HEK293T (cell line): ENCODE data around the gene KRT17.

Experiments
- CTCF ChIA-PET: fragments of 350-600 bp; formaldehyde crosslinking; extraction: SDS; loops from one replicate; lab custom pipeline; 2021; ENCODE audit warnings: antibody characterized with exemption, inconsistent platforms; lab: Yijun Ruan, JAX
- POLR2A ChIA-PET: fragments of 350-600 bp; formaldehyde crosslinking; extraction: SDS; loops from one replicate; lab custom pipeline; 2020; ENCODE audit warnings: antibody characterized with exemption, inconsistent platforms; lab: Yijun Ruan, JAX
- DNase-seq: peaks from one replicate; pipeline ENCODE4 v3.0.0; 2012; ENCODE audit warnings: mixed read lengths; ENCODE audit errors: extremely low spot score
- ARNT ChIP-seq: fragments of 450-650 bp; IDR thresholded peaks from 2 replicates; pipeline ENCODE4 v1.6.1; 2017; ENCODE audit warnings: mild to moderate bottlenecking
- BHLHE40 ChIP-seq: fragments of 450-650 bp; IDR thresholded peaks from 2 replicates; pipeline ENCODE4 v1.6.1; 2016; ENCODE audit warnings: mild to moderate bottlenecking, moderate library complexity, borderline replicate concordance
- CTBP1 ChIP-seq: fragments of 450-650 bp; IDR thresholded peaks from 2 replicates; pipeline ENCODE4 v1.6.1; 2016; ENCODE audit warnings: borderline replicate concordance
- ELF4 ChIP-seq: fragments of 450-650 bp; IDR thresholded peaks from 2 replicates; pipeline ENCODE4 v1.6.1; 2017; ENCODE audit warnings: antibody characterized with exemption
- FOXA1 ChIP-seq: fragments of 450-650 bp; IDR thresholded peaks from 2 replicates; pipeline ENCODE4 v1.6.1; 2016; ENCODE audit warnings: mild to moderate bottlenecking
- FOXK2 ChIP-seq: fragments of 450-650 bp; IDR thresholded peaks from 2 replicates; pipeline ENCODE4 v1.6.1; 2016; ENCODE audit warnings: mild to moderate bottlenecking
- FOXM1 ChIP-seq: fragments of 450-650 bp; IDR thresholded peaks from 2 replicates; pipeline ENCODE4 v1.6.1; 2017; ENCODE audit warnings: mild to moderate bottlenecking, borderline replicate concordance
- HDGF ChIP-seq: fragments of 450-650 bp; IDR thresholded peaks from 2 replicates; pipeline ENCODE4 v1.6.1; 2017; ENCODE audit warnings: antibody characterized with exemption, borderline replicate concordance
- L3MBTL2 ChIP-seq: fragments of 450-650 bp; conservative IDR thresholded peaks from 2 replicates; pipeline ENCODE4 v1.6.1; 2016; ENCODE audit warnings: mild to moderate bottlenecking
- LEF1 ChIP-seq: fragments of 450-650 bp; IDR thresholded peaks from 2 replicates; pipeline ENCODE4 v1.6.1; 2017; ENCODE audit warnings: mild to moderate bottlenecking, borderline replicate concordance
- NFRKB ChIP-seq: fragments of 450-650 bp; IDR thresholded peaks from 2 replicates; pipeline ENCODE4 v1.6.1; 2016; ENCODE audit warnings: mild to moderate bottlenecking, moderate library complexity
- SP1 ChIP-seq: fragments of 450-650 bp; IDR thresholded peaks from 2 replicates; pipeline ENCODE4 v1.6.1; 2017
- SUZ12 ChIP-seq: fragments of 450-650 bp; IDR thresholded peaks from 2 replicates; pipeline ENCODE4 v1.6.1; 2016; ENCODE audit warnings: mild to moderate bottlenecking
- TARDBP ChIP-seq: fragments of 450-650 bp; IDR thresholded peaks from 2 replicates; pipeline ENCODE4 v1.6.1; 2016
- ZNF384 ChIP-seq: fragments of 450-650 bp; IDR thresholded peaks from 2 replicates; pipeline ENCODE4 v1.6.1; 2016
- TF ChIP-seq, protein P1 (sequence below): fragments of 450-650 bp; IDR thresholded peaks from 2 replicates; pipeline ENCODE4 v1.6.1; 2016

KRT17 gene

DNA sequence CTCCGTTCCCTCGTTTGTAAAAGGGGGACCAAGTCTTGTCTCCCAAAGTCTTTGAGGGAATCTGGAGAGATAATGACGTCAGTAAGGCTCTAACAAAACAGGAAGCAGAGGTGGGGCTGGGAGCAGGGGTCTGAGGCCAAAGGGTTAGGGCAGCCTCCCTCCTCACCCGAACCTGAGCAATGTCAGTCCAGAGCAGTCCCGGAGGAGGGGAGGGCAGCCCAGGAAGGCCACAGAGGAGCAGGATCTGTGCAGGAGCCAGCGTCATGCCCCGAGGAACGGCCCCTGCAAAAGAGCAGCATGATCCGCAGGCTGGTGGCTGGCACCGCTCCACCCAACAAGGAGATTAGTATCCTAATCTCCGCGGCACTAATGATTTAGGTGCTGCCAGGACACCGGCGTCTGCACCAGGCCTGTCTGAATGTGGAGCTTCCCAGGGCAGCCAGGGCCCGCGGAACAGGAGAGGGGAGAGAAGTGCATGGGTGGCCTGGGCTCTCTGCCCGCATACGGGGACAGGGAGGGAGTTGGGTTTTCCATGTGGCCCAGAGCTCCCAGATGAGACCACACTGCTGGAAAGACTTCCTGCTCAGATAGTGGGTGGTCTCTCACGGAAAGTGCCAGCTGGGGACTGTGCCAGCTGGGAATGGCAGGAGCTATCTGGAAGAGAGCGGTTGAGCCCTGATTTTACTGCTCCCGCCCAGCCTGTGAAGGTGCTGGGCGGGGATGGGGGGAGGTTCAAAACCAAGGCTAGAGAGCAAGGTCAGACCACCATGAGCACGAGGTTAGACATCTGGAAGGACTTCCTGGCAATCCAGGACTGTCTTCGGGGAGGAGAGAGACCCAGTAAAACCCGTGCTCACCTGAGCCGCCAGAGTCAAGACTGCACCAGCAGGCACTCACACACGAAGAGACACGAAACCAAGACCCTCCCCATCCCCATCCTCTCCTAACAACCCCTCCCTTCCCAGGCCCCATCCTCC is 11.0 kb upstream of the KRT17 start:
- POLR2A ChIA-PET: interaction anchor here (0.6 to 0.9 kb wide), 2 partner anchors 53 to 54 kb away, joined by 3 read pairs; no protein-coding TSS in a partner anchor
- DNase-seq: no peak
- CTCF ChIA-PET: interaction anchor here (0.8 to 1.2 kb wide), 3 partner anchors 10 to 56 kb away, joined by 3 read pairs; no protein-coding TSS in a partner anchor
- TF ChIP-seq ELF4 (no peak), ARNT (no peak), BHLHE40 (no peak), LEF1 (no peak), L3MBTL2 (no peak), ZNF384 (no peak), FOXA1 (no peak), FOXM1 (no peak)

- ChIA-PET CTCF (interaction anchor here (1.2 kb wide), 1 partner anchor 11 kb away, joined by 3 read pairs; no protein-coding TSS in a partner anchor), POLR2A (interaction anchor here (0.7 kb wide), 1 partner anchor 14 kb away, joined by 3 read pairs; no protein-coding TSS in a partner anchor)
- TF ChIP-seq FOXA1: no peak
- TF ChIP-seq CTBP1: no peak
- TF ChIP-seq SP1: no peak
- no peak for TF ChIP-seq ARNT
- TF ChIP-seq, protein P1, sequence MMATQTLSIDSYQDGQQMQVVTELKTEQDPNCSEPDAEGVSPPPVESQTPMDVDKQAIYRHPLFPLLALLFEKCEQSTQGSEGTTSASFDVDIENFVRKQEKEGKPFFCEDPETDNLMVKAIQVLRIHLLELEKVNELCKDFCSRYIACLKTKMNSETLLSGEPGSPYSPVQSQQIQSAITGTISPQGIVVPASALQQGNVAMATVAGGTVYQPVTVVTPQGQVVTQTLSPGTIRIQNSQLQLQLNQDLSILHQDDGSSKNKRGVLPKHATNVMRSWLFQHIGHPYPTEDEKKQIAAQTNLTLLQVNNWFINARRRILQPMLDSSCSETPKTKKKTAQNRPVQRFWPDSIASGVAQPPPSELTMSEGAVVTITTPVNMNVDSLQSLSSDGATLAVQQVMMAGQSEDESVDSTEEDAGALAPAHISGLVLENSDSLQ: no peak
- TF ChIP-seq FOXM1: no peak
- no peak for TF ChIP-seq ZNF384
- no peak for TF ChIP-seq SUZ12
- no peak for DNase-seq
These were observed 10.3 kb upstream of the KRT17 start for GRCh38 chr17:41634639-41635038.

GRCh38 chr17:41633556-41634199 is 9.3 kb upstream of the KRT17 start:
- no peak for DNase-seq
- POLR2A ChIA-PET: interaction anchor here (0.7 kb wide), 1 partner anchor 13 kb away, joined by 3 read pairs; no protein-coding TSS in a partner anchor
- CTCF ChIA-PET: no interaction called here
- TF ChIP-seq L3MBTL2 (no peak), ARNT (no peak), LEF1 (no peak), FOXM1 (no peak), BHLHE40 (no peak), ELF4 (no peak), CTBP1 (no peak), NFRKB (no peak), HDGF (no peak), SUZ12 (no peak), ZNF384 (no peak), TARDBP (no peak), FOXA1 (no peak), FOXK2 (no peak)
- TF ChIP-seq, protein P1: no peak

DNA sequence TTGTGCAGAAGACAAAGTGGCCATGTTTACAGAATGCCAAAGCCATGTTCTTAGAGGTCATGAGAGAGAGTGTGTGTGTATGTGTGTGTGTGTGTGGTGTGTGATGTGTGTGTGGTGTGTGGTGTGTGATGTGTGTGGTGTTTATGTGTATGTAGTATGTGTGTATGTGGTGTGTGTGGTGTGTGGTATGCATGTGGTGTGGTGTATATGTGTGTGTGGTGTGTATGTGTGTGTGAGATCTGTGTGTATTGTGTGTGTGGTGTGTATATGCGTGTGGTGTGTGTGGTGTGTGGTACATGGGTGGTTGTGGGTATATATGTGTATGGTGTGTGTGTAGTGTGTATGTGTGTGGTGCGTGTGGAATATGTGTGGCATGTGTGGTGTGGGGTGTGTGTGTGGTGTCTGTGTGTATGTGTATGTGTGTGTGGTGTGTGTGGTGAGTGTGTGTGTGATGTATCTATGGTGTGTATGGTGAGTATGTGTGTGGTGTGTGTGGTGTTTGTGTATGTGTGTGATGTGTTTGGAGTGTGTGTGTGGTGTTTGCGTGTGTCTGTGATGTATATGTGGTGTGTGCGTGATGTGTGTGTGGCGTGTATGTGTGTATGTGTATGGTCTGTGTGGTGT is 8.2 kb upstream of the KRT17 start:
- ChIA-PET CTCF (no interaction called here), POLR2A (no interaction called here)
- no peak for TF ChIP-seq ZNF384
- no peak for TF ChIP-seq FOXM1
- TF ChIP-seq CTBP1: no peak
- TF ChIP-seq SUZ12: no peak
- TF ChIP-seq L3MBTL2: no peak
- no peak for TF ChIP-seq NFRKB
- TF ChIP-seq FOXK2: no peak
- no peak for TF ChIP-seq ARNT
- no peak for DNase-seq

DNA sequence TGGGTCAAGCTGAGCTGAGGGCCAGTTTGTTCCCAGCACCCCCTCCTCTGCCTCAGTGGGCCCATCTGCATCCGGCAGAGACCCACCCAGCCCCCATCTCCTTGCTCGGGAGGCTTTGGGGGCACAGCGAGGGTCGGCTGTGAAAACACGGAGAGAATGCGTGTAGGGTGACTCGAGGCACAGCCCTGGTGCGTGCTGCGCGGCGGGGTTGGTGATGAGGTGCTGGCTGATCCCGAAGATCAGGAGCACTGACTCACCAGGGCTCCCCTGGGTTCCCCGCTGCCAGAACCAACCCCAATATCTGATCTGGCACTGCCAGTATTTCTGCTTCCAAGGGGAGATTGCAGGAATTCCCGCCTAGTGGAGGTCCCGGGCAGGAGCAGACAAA is 7.5 kb upstream of the KRT17 start:
- TF ChIP-seq TARDBP (no peak), L3MBTL2 (no peak), CTBP1 (no peak)
- CTCF ChIA-PET: no interaction called here
- DNase-seq: no peak
- POLR2A ChIA-PET: no interaction called here

GRCh38 chr17:41631025-41631897 is 6.9 kb upstream of the KRT17 start:
- POLR2A ChIA-PET: no interaction called here
- CTCF ChIA-PET: no interaction called here
- no peak for DNase-seq
- no peak for TF ChIP-seq ARNT
